ENCODE measurements around the gene UBE2L6.

Gene UBE2L6

GRCh38 chr11:57514538-57515331 is 52.7 kb downstream of the UBE2L6 start (continued):
- no peak for TF ChIP-seq ZNF473 (tag by site-specific recombination; IDR thresholded peaks at IDR 0.05)
- TF ChIP-seq ZNF76 (tag by site-specific recombination; IDR thresholded peaks at IDR 0.05; ENCODE audit: borderline replicate concordance, low read depth): peak; percentile 30; the same call in 1 of the 2 replicates
- peak; percentile 28; the same call in 1 of the 2 replicates for TF ChIP-seq ZNF24 (tag by site-specific recombination; IDR thresholded peaks at IDR 0.05)
- TF ChIP-seq ZBTB8A (tag by site-specific recombination; IDR thresholded peaks at IDR 0.05): peak; percentile 37
- TF ChIP-seq WT1 (tag by site-specific recombination; IDR thresholded peaks at IDR 0.05): peak; percentile 26; the same call in 1 of the 2 replicates
- TF ChIP-seq ZNF26 (tag by site-specific recombination; IDR thresholded peaks at IDR 0.05): no peak
- TF ChIP-seq ELK4 (IDR thresholded peaks at IDR 0.05; ENCODE audit: borderline replicate concordance, low read depth, low read length): no peak; the same call in 1 of the 2 replicates
- no peak for TF ChIP-seq ZNF610 (tag by site-specific recombination; IDR thresholded peaks at IDR 0.05; ENCODE audit: borderline replicate concordance)

GRCh38 chr11:57513911-57514537 is 53.4 kb downstream of the UBE2L6 start:
- ChIA-PET POLR2A (interaction anchor here (1.2 to 2.7 kb wide), 5 partner anchors 10 to 30 kb away, joined by 3 to 15 read pairs (median 4); no protein-coding TSS in a partner anchor), CTCF (interaction anchor here (0.5 to 6.7 kb wide), 6 partner anchors 13 to 673 kb away, joined by 3 to 71 read pairs (median 4); no protein-coding TSS in a partner anchor)
- H3K9me3 ChIP-seq (ENCODE audit: control insufficient read depth, insufficient read depth, low read depth, low read length): no peaks in the 10 kb centered on the region
- TF ChIP-seq SCRT2 (tag by site-specific recombination; IDR thresholded peaks at IDR 0.05) (peak; percentile 84), ZNF488 (tag by site-specific recombination; IDR thresholded peaks at IDR 0.05) (no peak)
- peak overlapping the region; percentile 59 for H3K4me3 ChIP-seq (ENCODE audit: low read depth, low read length)
- H3K27ac ChIP-seq (ENCODE audit: extremely low read depth, low read depth, low read length): no peak overlapping the region
- no peaks in the 10 kb centered on the region for H3K4me1 ChIP-seq (ENCODE audit: control insufficient read depth, insufficient read depth, low read length)
- H3K36me3 ChIP-seq (ENCODE audit: control insufficient read depth in 2 of 2, insufficient read depth in 1 of 2, low read length in 2 of 2): no peaks in the 10 kb centered on the region

- H3K9me3 ChIP-seq (ENCODE audit: control insufficient read depth, insufficient read depth, low read depth, low read length): no peaks in the 10 kb centered on the region
- H3K27ac ChIP-seq (ENCODE audit: extremely low read depth, low read depth, low read length): no peak overlapping the region
- H3K4me1 ChIP-seq (ENCODE audit: control insufficient read depth, insufficient read depth, low read length): no peaks in the 10 kb centered on the region
- POLR2A ChIA-PET: interaction anchor here (1.6 kb wide), 1 partner anchor 20 kb away, joined by 4 read pairs; no protein-coding TSS in a partner anchor
- no peaks in the 10 kb centered on the region for H3K36me3 ChIP-seq (ENCODE audit: control insufficient read depth in 2 of 2, insufficient read depth in 1 of 2, low read length in 2 of 2)
- TF ChIP-seq ZNF449 (tag by site-specific recombination; IDR thresholded peaks at IDR 0.05) (no peak), ZNF660 (tag by site-specific recombination; IDR thresholded peaks at IDR 0.05) (no peak), ZNF692 (tag by site-specific recombination; IDR thresholded peaks at IDR 0.05) (peak; percentile 93), REST (tag by site-specific recombination; IDR thresholded peaks at IDR 0.05) (no peak), ZFP69B (tag by site-specific recombination; IDR thresholded peaks at IDR 0.05) (peak; percentile 82; the same call in 1 of the 2 replicates)
- no peak overlapping the region for H3K4me3 ChIP-seq (ENCODE audit: low read depth, low read length)
- CTCF ChIA-PET: interaction anchor here (0.8 to 6.7 kb wide), 5 partner anchors 12 to 57 kb away, joined by 3 to 71 read pairs (median 4); no protein-coding TSS in a partner anchor
Measured at GRCh38 chr11:57513452-57513795, 54.0 kb downstream of the UBE2L6 start.
